Testis (tissue), 3 donors: Measurements from ENCODE around the gene RRP1B. TPM values are rescaled to one million over a fixed set of nuclear protein-coding genes. Genes with fewer than 3 reads are reported as not detected.
A peak's percentile ranks its signal among the peaks of the same experiment; 100 is the strongest.

ENCODE experiments used
- DNase-seq: peaks from one replicate; pipeline ENCODE4 v3.0.0-alpha.2; 2019
- H3K27ac ChIP-seq, 2 donors: fragments of 200-600 bp; sonication (generic); one replicate each; pipeline ENCODE4 v1.5.1; 2019
- H3K27me3 ChIP-seq: fragments of 200-600 bp; sonication (generic); one replicate; pipeline ENCODE4 v1.5.1; 2019
- H3K36me3 ChIP-seq: fragments of 200-600 bp; sonication (generic); one replicate; pipeline ENCODE4 v1.5.1; 2017; ENCODE audit warnings: low read depth; ENCODE audit errors: missing control alignments
- H3K4me1 ChIP-seq: fragments of 200-600 bp; sonication (generic); one replicate; pipeline ENCODE4 v1.5.1; 2019
- H3K4me3 ChIP-seq, 2 donors: fragments of 200-600 bp; sonication (generic); one replicate each; pipeline ENCODE4 v1.5.1; 2017 to 2019
- H3K9me3 ChIP-seq: fragments of 200-600 bp; sonication (generic); one replicate; pipeline ENCODE4 v1.5.1; 2017
- POLR2A ChIP-seq: fragments of 450-650 bp; IDR thresholded peaks from one replicate; pipeline ENCODE4 v1.6.1; 2017; ENCODE audit warnings: antibody characterized with exemption, mild to moderate bottlenecking, moderate library complexity
- WGBS, 2 donors: methylation state at CpG; one replicate each; pipeline ENCODE4 v1.1.5; 2018; 5-methylcytosine and 5-hydroxymethylcytosine counted together
- intact Hi-C: fragments of 100-400 bp; cut with DNase I; formaldehyde crosslinking; loops from one replicate; pipeline ENCODE4 v1.15.1; 2023; ENCODE audit warnings: low total_unique reads
- polyA plus RNA-seq: library from polyadenylated mRNA; stranded (reverse); fragments of 350-450 nt; fragmentation: Illumina TruSeq; extraction: RNeasy Lipid Tissue Mini Kit (QIAGEN cat#74804); gene quantifications from one replicate; pipeline ENCODE4 v1.2.3, GENCODE V29; 2014; ENCODE audit warnings: low read depth, low replicate concordance; ENCODE audit not compliant: insufficient read depth
- total RNA-seq, 2 donors: library from RNA; depleted of rRNA; stranded (reverse); fragments of >200 nt; gene quantifications; one replicate each; pipeline ENCODE4 v1.2.3, GENCODE V29; 2016
- TF ChIP-seq, protein P1 (sequence below), 3 experiments: fragments of 450-650 bp in 2 of 3; fragments of 200-600 bp in 1 of 3; sonication (generic) in 1 of 3; IDR thresholded peaks; one replicate each; pipeline ENCODE4 v1.5.1; 2016 to 2019; ENCODE audit warnings: antibody characterized with exemption in 3 of 3, mild to moderate bottlenecking in 2 of 3, moderate library complexity in 1 of 3

Gene RRP1B
- total and polyA plus RNA-seq, 3 donors from 2014 or later = 27.8 to 48.6 (median 44.8) TPM

DNA sequence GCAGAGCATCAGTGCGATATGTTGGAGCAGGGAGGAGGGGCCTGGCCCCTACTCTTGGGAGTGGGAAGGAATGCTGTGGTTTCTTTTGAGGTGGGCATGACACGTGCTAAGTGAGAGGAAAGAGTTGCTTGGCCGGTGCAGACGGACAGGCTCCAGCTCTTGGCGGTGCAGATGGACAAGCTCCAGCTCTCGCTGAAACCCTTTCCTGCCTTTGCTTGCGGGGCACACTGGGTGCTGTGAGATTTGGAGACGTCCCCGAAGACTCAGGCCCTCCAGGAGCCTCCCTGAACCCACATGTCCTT lies 75.5 kb downstream of the RRP1B start:
- intact Hi-C loops = no loop called here
- WGBS, 2 donors = 30 to 37% methylated on average over 9 of the region's 9 CpGs
- peak overlapping the region; percentile 84 to 87 for H3K27ac ChIP-seq
- H3K36me3 ChIP-seq = no peaks in the 10 kb centered on the region
- peaks cover 76% of the 10 kb centered on the region for H3K4me1 ChIP-seq
- no peak overlapping the region for H3K4me3 ChIP-seq
- no peak for TF ChIP-seq POLR2A
- TF ChIP-seq, protein P1, sequence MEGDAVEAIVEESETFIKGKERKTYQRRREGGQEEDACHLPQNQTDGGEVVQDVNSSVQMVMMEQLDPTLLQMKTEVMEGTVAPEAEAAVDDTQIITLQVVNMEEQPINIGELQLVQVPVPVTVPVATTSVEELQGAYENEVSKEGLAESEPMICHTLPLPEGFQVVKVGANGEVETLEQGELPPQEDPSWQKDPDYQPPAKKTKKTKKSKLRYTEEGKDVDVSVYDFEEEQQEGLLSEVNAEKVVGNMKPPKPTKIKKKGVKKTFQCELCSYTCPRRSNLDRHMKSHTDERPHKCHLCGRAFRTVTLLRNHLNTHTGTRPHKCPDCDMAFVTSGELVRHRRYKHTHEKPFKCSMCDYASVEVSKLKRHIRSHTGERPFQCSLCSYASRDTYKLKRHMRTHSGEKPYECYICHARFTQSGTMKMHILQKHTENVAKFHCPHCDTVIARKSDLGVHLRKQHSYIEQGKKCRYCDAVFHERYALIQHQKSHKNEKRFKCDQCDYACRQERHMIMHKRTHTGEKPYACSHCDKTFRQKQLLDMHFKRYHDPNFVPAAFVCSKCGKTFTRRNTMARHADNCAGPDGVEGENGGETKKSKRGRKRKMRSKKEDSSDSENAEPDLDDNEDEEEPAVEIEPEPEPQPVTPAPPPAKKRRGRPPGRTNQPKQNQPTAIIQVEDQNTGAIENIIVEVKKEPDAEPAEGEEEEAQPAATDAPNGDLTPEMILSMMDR (IDR thresholded peaks at IDR 0.05) = no peak
- no peaks in the 10 kb centered on the region for H3K9me3 ChIP-seq
- H3K27me3 ChIP-seq = no peaks in the 10 kb centered on the region
- DNase-seq = peak; percentile 79

DNA sequence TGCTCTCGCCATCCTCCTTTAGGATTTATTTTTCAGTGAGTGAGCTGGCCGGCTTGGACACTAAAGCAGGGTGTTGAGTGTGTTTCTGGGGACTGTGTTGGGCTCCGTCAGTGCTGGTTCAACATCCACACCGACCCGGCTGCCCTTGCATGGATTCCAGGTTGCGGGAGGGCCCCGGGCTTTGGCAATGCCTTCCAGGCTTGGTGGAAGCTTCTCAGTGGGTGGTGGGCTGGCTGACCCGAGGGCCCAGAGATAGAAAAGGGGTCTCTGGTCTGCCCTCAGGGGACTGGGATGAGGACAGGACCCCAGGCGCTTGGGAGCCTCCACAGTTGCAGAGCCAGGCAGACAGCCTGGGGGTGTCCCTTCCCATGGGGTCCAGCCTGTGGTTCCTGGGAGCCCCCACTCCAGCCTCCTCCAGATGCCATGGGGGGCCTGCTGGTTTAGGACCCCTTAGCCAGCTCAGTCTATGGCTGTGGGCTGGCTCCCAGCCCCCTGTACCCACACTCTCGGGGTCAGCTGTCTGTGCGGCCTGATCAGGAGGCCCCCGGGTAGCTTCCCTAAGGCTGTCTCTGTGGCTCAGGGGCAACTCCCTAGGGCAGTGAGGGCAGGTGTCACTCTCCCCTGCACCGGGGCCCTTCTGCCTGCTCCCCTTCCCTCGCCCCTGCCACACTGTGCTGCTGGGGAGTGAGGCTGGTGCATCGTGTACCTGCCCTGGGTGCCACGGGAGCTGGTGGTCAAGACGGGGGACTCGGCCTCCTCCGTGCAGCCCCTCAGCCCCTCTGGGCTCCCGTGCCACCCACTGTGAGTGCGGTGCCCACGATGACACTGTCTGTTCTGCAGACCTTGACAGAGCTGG lies 76.1 kb downstream of the RRP1B start:
- DNase-seq = no peak
- no peaks in the 10 kb centered on the region for H3K36me3 ChIP-seq
- no peaks in the 10 kb centered on the region for H3K9me3 ChIP-seq
- TF ChIP-seq POLR2A = no peak
- TF ChIP-seq, protein P1 (IDR thresholded peaks at IDR 0.05) = no peak
- peaks cover 82% of the 10 kb centered on the region for H3K4me1 ChIP-seq
- intact Hi-C loops = no loop called here
- WGBS, 2 donors = 55 to 81% methylated on average over 17 to 22 of the region's 22 CpGs
- no peaks in the 10 kb centered on the region for H3K27me3 ChIP-seq
- no peak overlapping the region for H3K4me3 ChIP-seq
- H3K27ac ChIP-seq = peak overlapping the region; percentile 84 to 87

DNA sequence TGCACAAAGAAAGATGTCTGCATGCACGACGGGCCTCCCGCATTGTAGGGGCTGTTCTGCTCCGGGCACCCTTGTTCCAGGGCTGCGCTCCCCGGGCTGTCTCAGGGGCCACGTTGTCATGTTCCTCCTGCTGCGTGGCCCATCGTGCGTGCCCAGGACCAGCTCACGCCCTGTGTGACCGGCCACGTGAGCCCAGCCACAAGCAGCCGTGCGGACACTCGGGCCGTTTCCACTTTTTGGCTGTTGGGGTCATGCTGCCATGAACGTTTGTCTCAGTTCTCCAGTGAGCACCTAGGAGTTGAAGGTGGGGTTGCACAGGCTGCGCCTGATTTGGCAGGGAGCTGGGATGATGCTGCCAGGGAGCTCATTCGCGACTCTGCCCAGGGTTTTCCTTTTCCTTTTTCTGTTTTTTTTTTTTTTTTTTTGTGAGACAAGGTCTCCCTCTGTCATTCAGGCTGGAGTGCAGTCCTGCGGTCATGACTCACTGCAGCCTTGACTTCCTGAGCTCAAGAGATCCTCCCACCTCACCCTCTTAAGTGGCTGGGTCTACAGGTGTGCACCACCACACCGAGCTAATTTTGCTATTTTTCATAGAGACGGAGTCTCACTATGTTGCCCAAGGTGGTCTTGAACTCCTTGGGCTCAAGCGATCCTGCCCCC lies 77.0 kb downstream of the RRP1B start:
- Histone ChIP-seq H3K27ac (peak overlapping the region; percentile 84 to 87), H3K9me3 (no peaks in the 10 kb centered on the region), H3K4me1 (peaks cover 84% of the 10 kb centered on the region), H3K27me3 (no peaks in the 10 kb centered on the region), H3K4me3 (no peak overlapping the region), H3K36me3 (no peaks in the 10 kb centered on the region)
- WGBS, 2 donors = 82 to 86% methylated on average over 18 to 25 of the region's 25 CpGs
- intact Hi-C loops = no loop called here
- TF ChIP-seq, protein P1 (IDR thresholded peaks at IDR 0.05) = no peak
- no peak for TF ChIP-seq POLR2A
- DNase-seq = no peak

DNA sequence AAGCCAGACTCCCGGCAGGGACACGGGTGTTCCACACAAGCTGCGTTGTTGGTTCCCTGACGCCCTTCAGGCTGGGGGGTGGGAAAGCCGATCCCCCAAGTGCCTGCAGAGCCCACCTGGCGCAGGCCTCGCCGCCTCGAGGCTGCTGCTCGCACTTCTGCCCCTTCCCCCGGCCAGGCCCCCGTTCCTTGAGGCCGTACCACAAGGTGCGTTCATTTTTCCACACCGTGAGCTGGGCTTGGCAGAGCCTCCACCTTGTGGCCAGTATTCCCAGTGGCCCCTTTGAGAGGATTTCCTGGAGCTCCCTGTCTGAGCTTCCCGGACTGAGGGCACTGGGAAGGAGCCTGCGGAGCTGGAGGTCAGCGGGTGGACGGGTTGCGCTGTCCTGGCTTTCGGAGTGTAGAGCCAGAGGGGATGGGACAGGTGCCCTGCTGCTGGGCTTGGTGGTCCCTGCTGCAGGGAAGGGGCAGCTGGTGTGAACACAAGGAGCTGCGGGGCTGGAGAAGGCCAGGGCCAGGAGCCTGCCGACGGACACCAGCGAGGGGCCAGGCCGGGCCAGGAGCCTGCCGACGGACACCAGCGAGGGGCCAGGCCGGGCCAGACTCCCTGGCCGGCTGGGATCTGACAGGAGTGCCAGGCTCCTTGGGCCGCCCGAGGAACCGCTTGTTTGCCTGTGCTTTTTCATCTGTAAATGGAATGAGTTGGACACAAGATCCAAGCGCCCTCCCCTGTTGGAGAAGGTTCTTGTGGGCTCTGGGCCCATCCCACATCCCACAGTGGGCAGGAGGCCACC lies 78.0 kb downstream of the RRP1B start:
- Histone ChIP-seq H3K9me3 (no peaks in the 10 kb centered on the region), H3K27me3 (no peaks in the 10 kb centered on the region), H3K4me1 (peaks cover 78% of the 10 kb centered on the region), H3K36me3 (no peaks in the 10 kb centered on the region), H3K27ac (peak overlapping the region; percentile 82 to 87), H3K4me3 (no peak overlapping the region)
- DNase-seq = no peak
- intact Hi-C loops = no loop called here
- 85 to 89% methylated on average over 16 to 35 of the region's 35 CpGs for WGBS, 2 donors
- TF ChIP-seq POLR2A = no peak
- TF ChIP-seq, protein P1 (IDR thresholded peaks at IDR 0.05) = no peak
